GM12874 (cell line): Measurements from ENCODE around the gene PTPRQ.

Source experiments
- CTCF ChIP-seq: IDR thresholded peaks from 2 replicates; pipeline ENCODE4 v1.5.1; 2011; ENCODE audit warnings: low read depth, mild to moderate bottlenecking, control low read depth, low read length, moderate library complexity; ENCODE audit not compliant: insufficient read depth

PTPRQ gene

GRCh38 chr12:80441921-80442320, 2.1 kb upstream of the PTPRQ start:
- TF ChIP-seq CTCF, result no peak

- TF ChIP-seq CTCF, result no peak
Observed at GRCh38 chr12:80442426-80443222, 1.4 kb upstream of the PTPRQ start.

GRCh38 chr12:80445083-80445793, 1.2 kb downstream of the PTPRQ start:
- no peak for TF ChIP-seq CTCF

GRCh38 chr12:80456513-80456912, 12.5 kb downstream of the PTPRQ start:
- no peak for TF ChIP-seq CTCF

GRCh38 chr12:80460972-80461371, 16.9 kb downstream of the PTPRQ start:
- TF ChIP-seq CTCF, result no peak

GRCh38 chr12:80469681-80470080, 25.6 kb downstream of the PTPRQ start:
- no peak for TF ChIP-seq CTCF

- no peak for TF ChIP-seq CTCF
Observed at GRCh38 chr12:80470403-80470802, 26.4 kb downstream of the PTPRQ start.
